GM12801 (cell line): Measurements from ENCODE around the gene NEGR1.

Experiments
- CTCF ChIP-seq: IDR thresholded peaks from one replicate; pipeline ENCODE4 v1.5.1; 2011; ENCODE audit warnings: control low read depth; ENCODE audit not compliant: insufficient read length; ENCODE audit errors: extremely low read depth

Gene NEGR1

GRCh38 chr1:71565262-71565661 lies 717.1 kb downstream of the NEGR1 start:
- TF ChIP-seq CTCF: no peak

GRCh38 chr1:71562298-71562697 lies 720.0 kb downstream of the NEGR1 start:
- no peak for TF ChIP-seq CTCF

GRCh38 chr1:71561729-71562128 lies 720.6 kb downstream of the NEGR1 start:
- no peak for TF ChIP-seq CTCF

GRCh38 chr1:71561206-71561605 lies 721.1 kb downstream of the NEGR1 start:
- no peak for TF ChIP-seq CTCF

- TF ChIP-seq CTCF: no peak
Measured at GRCh38 chr1:71559880-71560279, 722.5 kb downstream of the NEGR1 start.

- TF ChIP-seq CTCF: no peak
Measured at GRCh38 chr1:71557138-71557537, 725.2 kb downstream of the NEGR1 start.

- no peak for TF ChIP-seq CTCF
Measured at GRCh38 chr1:71548398-71548890, 733.9 kb downstream of the NEGR1 start.

- no peak for TF ChIP-seq CTCF
Measured at GRCh38 chr1:71542155-71542554, 740.2 kb downstream of the NEGR1 start.
